ENCODE measurements around the gene SHQ1.
A peak's percentile ranks its signal among the peaks of the same experiment; 100 is the strongest.
"Not testable (repeated sequence)": the region's sequence is repeated elsewhere in the genome, so short reads cannot be mapped to it uniquely, and the experiment has no call there.

The SHQ1 gene

DNA sequence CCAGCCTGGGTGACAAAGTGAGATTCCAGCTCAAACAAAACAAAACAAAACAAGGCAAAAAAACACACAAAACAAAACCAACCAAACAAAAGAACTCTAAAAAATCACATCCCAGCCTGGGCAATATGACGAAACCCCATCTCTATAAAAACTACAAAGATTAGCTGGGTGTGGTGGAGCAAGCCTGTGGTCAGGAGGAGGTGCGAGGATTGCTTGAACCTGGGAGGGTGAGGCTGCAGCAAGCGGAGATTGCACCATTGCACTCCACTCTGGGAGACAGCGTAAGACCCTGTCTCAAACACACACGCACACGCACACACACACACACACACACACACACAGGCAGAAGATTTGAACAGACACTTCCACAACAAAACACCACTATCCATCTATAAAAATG lies 99.6 kb downstream of the SHQ1 start:
- no peak for DNase-seq (ENCODE audit: low read depth)

GRCh38 chr3:72746430-72747411 lies 101.5 kb downstream of the SHQ1 start:
- DNase-seq (ENCODE audit: low read depth), result no peak

GRCh38 chr3:72745146-72745999 lies 102.9 kb downstream of the SHQ1 start:
- no peak for DNase-seq (ENCODE audit: low read depth)

GRCh38 chr3:72744330-72744729 lies 103.9 kb downstream of the SHQ1 start:
- no peak for DNase-seq (ENCODE audit: low read depth)

DNA sequence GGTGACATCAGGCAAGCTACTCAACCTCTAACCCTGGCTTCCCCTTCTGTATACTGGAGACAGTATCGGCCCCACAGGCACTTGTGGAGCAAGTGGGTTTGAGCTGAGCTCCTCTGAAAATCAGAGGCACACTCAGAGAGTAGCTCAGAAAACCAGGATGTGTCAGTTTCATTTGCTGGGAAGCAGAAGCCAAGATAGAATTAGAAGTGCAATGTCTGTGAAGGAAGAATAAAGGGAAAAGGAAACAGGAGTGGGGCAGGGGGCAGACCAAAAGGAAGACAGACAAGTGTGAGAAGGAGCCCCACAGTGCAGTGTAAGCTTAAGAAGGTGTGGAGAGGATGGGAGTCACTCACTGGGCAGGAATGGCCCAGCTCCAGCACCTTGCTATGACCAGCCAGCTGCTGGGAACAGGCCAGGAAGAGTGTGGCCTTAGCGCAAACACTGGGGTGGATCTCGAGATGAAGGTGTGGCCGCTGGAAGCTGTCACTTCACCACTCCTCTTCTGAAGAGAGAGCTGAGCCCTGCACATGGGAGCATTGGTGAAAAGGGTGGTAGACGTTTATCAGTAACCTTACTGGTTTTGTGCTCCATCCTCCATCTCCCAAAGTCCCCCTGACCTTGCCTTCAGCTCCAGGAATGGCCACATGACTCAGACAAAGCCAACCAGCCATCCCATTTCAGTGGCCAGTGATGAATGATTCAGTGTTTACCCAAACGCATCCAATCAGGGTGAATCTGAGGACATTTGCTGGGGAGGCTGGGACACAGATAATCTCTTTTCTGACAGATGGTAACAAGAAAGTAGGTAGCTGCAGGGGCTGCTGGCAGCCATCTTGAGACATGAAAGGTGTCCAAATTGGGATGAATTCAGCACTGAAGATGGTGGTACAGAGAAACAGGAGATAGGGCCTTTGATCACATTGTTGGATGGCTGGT lies 108.4 kb downstream of the SHQ1 start:
- DNase-seq (ENCODE audit: low read depth), result no peak

- peak; percentile 49 for DNase-seq (ENCODE audit: low read depth)
Measured at GRCh38 chr3:72738752-72739530, 109.3 kb downstream of the SHQ1 start.

DNA sequence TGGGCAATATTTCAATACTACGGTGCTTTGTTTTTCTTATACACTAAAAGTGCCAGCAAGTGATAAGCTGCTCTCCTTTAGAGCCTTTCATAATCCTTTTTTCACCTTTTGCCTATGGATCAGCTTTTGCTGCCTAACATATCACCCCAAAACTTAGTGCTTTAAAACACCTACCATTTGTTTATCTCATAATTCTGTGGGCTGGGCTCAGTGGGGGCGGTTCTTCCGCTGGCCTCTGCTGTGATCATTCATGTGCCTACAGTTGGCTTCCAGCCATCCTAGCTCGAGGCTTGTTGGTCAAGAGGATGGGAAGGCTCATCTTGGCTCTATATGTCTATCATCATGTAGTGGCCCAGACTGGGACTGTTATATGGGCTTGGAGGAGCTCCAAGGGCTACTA lies 113.2 kb downstream of the SHQ1 start:
- not testable (repeated sequence) for DNase-seq (ENCODE audit: low read depth)

- no peak for DNase-seq (ENCODE audit: low read depth)
Measured at GRCh38 chr3:72733676-72734075, 114.6 kb downstream of the SHQ1 start.

- not testable (repeated sequence) for DNase-seq (ENCODE audit: low read depth)
Measured at GRCh38 chr3:72732666-72733345, 115.4 kb downstream of the SHQ1 start.

- no peak for DNase-seq (ENCODE audit: low read depth)
Measured at GRCh38 chr3:72728958-72729467, 119.2 kb downstream of the SHQ1 start.

DNA sequence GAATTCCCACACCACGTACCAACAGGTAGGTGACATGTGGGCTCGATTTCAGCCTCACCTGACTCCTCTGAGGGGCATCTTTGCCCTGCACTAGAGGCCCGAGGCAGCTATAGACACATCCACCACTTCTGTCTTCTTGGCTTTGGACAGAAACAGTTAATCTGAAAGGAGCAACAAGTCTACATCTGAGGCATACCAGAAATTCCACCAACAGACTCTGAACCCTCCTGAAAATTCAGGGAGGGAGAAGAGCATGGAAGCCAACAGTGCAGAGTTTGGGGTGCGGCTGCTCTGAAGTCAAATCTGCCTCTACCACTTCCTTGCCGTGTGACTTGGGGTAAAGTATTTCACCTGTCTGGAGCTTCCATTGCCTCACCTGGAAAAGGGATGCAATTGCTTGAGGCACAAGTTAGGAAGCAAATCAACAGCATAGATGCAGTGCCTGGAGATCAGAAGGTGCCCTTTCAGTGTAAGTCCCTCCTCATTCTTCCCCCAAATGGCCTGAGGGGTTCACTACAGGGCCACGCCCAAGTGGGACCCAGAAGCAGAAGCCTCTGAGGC lies 119.8 kb downstream of the SHQ1 start:
- DNase-seq (ENCODE audit: low read depth), result no peak

- DNase-seq (ENCODE audit: low read depth), result no peak
Measured at GRCh38 chr3:72727726-72728125, 120.5 kb downstream of the SHQ1 start.

GRCh38 chr3:72727172-72727571 lies 121.1 kb downstream of the SHQ1 start:
- DNase-seq (ENCODE audit: low read depth), result no peak

DNA sequence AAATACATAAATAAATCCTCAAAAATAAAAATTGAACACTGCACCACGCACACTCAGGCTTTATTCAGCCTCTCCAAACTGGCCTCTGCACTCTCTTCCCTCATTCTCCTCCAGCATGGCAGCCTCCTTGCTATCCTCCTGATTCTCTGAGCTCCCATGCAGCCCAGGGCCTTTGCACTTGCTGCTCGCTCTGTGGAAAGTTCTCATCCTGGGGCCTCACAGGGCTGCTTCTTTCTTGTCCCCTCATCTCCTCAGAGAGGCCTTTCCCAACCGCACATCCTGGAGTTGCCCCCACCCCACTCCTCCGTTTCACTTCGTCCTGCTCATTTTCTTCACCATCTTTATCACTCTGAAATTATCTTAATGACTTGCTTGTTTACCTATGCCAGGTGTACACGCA lies 123.0 kb downstream of the SHQ1 start:
- DNase-seq (ENCODE audit: low read depth), result no peak

GRCh38 chr3:72724070-72724469 lies 124.2 kb downstream of the SHQ1 start:
- DNase-seq (ENCODE audit: low read depth), result no peak

GRCh38 chr3:72722930-72723726 lies 125.1 kb downstream of the SHQ1 start:
- DNase-seq (ENCODE audit: low read depth), result no peak

- no peak for DNase-seq (ENCODE audit: low read depth)
Measured at GRCh38 chr3:72721683-72722381, 126.4 kb downstream of the SHQ1 start.

DNA sequence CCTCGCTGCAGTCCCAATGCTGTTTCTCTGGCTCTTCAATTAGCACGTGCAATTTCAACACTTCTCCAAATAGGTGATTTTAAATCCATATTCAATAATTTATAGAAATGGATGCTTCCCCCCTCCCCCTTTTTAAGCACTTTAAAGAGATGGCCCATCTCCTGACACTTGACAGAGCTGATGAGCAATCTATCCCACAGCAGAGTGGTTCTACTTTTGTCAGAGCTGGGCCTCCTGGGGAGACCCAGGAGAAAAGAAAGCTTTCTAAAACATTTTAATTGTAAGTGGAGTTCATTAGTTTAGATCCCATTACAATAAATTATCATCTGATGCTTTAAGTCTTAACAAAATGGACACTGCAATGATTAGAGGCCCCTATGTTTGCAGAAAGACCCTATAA lies 127.7 kb downstream of the SHQ1 start:
- no peak for DNase-seq (ENCODE audit: low read depth)

Data from stimulated activated CD4-positive, alpha-beta T cell treated with anti-CD3 and anti-CD28 coated beads, Interleukin-2, amount 100 ng/mL, for 4 hours (primary cell).